Tibial nerve (tissue), 4 donors: ENCODE results near the gene SERINC2.

Experiments
- CTCF ChIP-seq, 5 experiments: fragments of 200-600 bp in 3 of 5; fragments of 450-650 bp in 2 of 5; sonication (generic) in 3 of 5; IDR thresholded peaks; one replicate each; pipeline ENCODE4 v1.5.1; 2016 to 2019; ENCODE audit warnings: antibody characterized with exemption in 5 of 5, mild to moderate bottlenecking in 3 of 5, moderate library complexity in 2 of 5
- EP300 ChIP-seq, 2 donors: sonication (generic); formaldehyde crosslinking; IDR thresholded peaks; one replicate each; pipeline ENCODE4 v1.6.1; 2017; ENCODE audit warnings: antibody characterized with exemption in 2 of 2, mild to moderate bottlenecking in 1 of 2
- POLR2A ChIP-seq, 2 donors: fragments of 450-650 bp; IDR thresholded peaks; one replicate each; pipeline ENCODE4 v1.6.1; 2017; ENCODE audit warnings: antibody characterized with exemption in 2 of 2, mild to moderate bottlenecking in 2 of 2, moderate library complexity in 2 of 2

DNA sequence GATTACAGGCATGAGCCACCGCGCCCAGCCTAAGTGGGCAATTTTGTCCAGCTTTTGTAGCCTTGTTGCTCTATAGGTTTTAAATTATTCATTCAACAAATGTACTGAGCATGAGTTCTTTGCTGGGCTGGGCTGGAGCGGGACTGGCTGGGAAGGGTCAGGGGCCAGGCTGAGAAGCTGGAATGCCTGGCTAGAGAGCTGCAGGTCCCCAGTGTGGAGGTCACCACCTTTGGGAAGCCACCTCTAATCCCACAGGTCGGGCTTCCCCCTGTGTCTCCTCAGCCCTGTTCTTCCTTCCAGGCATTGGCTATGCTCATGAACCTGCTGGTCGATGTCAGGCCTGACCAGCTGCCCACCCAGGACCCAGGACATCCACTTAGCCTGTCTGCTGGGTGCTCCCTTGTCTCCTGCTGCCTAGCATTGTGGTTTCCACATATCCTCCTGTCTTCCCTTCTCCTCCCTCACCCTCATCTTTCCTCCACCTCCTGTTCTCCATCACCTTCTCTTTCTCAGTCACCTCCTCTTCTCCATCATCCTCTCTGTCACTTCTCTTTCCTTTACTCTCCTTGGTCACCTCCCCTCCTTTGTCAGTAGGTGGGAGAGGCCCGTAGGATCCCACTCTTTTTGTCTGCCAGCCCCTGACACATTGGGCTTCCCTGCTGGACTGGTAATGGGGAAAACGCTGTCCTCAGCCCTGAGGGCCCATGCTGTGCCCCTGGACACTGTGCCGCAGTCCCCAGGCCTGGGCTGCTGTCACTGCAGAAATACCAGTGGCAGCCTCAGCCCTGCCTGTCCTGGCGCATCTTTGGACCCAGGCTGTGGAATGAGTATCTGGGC is 23.8 kb downstream of the SERINC2 start:
- TF ChIP-seq CTCF (IDR thresholded peaks at IDR 0.05) = no peak
- no peak for TF ChIP-seq EP300 (IDR thresholded peaks at IDR 0.05)
- TF ChIP-seq POLR2A (IDR thresholded peaks at IDR 0.05) = no peak
